A549 (cell line): ENCODE results near the gene DGLUCY.

ENCODE experiments used
- BHLHE40 ChIP-seq: IDR thresholded peaks from 2 replicates; pipeline ENCODE4 v1.6.1; 2012; ENCODE audit warnings: low read depth, low read length, inconsistent platforms
- CEBPB ChIP-seq, 2 experiments: fragments of >200 bp in 1 of 2; sonication (Bioruptor Twin) in 1 of 2; formaldehyde crosslinking in 1 of 2; IDR thresholded peaks; 2 replicates each; pipeline ENCODE4 v1.6.1; 2012 to 2016
- CTCF ChIP-seq: fragments of >200 bp; sonication (Bioruptor Twin); formaldehyde crosslinking; IDR thresholded peaks from 3 replicates; pipeline ENCODE4 v1.5.1; 2016
- E2F6 ChIP-seq: IDR thresholded peaks from 2 replicates; pipeline ENCODE4 v1.6.1; 2012; ENCODE audit warnings: low read depth, borderline replicate concordance
- ELK1 ChIP-seq: fragments of 150-350 bp; IDR thresholded peaks from 2 replicates; pipeline ENCODE4 v1.6.1; 2014; ENCODE audit warnings: low read depth, mild to moderate bottlenecking, low read length
- FOSL2 ChIP-seq, 2 experiments: fragments of 450-650 bp in 1 of 2; fragments of >200 bp in 1 of 2; sonication (Bioruptor Twin) in 1 of 2; formaldehyde crosslinking; IDR thresholded peaks; 2 replicates each; pipeline versions ENCODE4 v1.5.0 to v1.6.1; 2016 to 2020; ENCODE audit warnings: mild to moderate bottlenecking in 1 of 2, moderate library complexity in 1 of 2
- KDM1A ChIP-seq: fragments of 200-600 bp; sonication (generic); IDR thresholded peaks from 2 replicates; pipeline ENCODE4 v1.6.1; 2016; ENCODE audit warnings: low read depth, mild to moderate bottlenecking
- MAX ChIP-seq: IDR thresholded peaks from 2 replicates; pipeline ENCODE4 v1.6.1; 2012
- NFE2L2 ChIP-seq: fragments of 150-350 bp; conservative IDR thresholded peaks from 2 replicates; pipeline ENCODE4 v1.6.1; 2014; ENCODE audit warnings: low read length
- POLR2A ChIP-seq: IDR thresholded peaks from 2 replicates; pipeline ENCODE4 v1.6.1; 2012; ENCODE audit warnings: mild to moderate bottlenecking, low read length
- RFX5 ChIP-seq: fragments of 450-650 bp; IDR thresholded peaks from 2 replicates; pipeline ENCODE4 v1.7.1; 2014; ENCODE audit warnings: antibody characterized with exemption, mild to moderate bottlenecking, moderate library complexity
- USF2 ChIP-seq: fragments of 450-650 bp; IDR thresholded peaks from 2 replicates; pipeline ENCODE4 v1.6.1; 2014; ENCODE audit warnings: antibody characterized with exemption

- TF ChIP-seq BHLHE40 = no peak
- TF ChIP-seq USF2 = no peak
- no peak for TF ChIP-seq E2F6
- TF ChIP-seq POLR2A = no peak
- no peak for TF ChIP-seq CTCF
- TF ChIP-seq NFE2L2 = no peak
- no peak for TF ChIP-seq CEBPB (IDR thresholded peaks at IDR 0.05)
- TF ChIP-seq FOSL2 (IDR thresholded peaks at IDR 0.05) = no peak
- no peak for TF ChIP-seq FOSL2 (CRISPR knock-in tag; IDR thresholded peaks at IDR 0.05)
- TF ChIP-seq ELK1 = no peak
- TF ChIP-seq KDM1A = no peak
- no peak for TF ChIP-seq MAX
- TF ChIP-seq RFX5 = no peak
Observed at GRCh38 chr14:91155626-91156089, 41.8 kb downstream of the DGLUCY start.
